Measurements from ENCODE around the gene ZNF451. TPM values are rescaled to one million over a fixed set of nuclear protein-coding genes. Genes with fewer than 3 reads are reported as not detected.

ZNF451 gene
- total RNA-seq, 1 experiment from 2014 or later = 34.5 TPM

- intact Hi-C loops (cut with micrococcal nuclease) = no loop called here
- H3K9ac ChIP-seq (ENCODE audit: low read length) = no peak overlapping the region
- H3K36me3 ChIP-seq (ENCODE audit: low read depth, low read length) = no peaks in the 10 kb centered on the region
- no peaks in the 10 kb centered on the region for H3K4me1 ChIP-seq (ENCODE audit: insufficient read depth, low read length)
- ATAC-seq = no peak
- H3K9me3 ChIP-seq (ENCODE audit: low read length) = no peaks in the 10 kb centered on the region
- no peaks in the 10 kb centered on the region for H4K20me1 ChIP-seq (ENCODE audit: low read length)
- no peak overlapping the region for H3K27ac ChIP-seq (ENCODE audit: low read length)
- no peak overlapping the region for H2AFZ ChIP-seq (ENCODE audit: low read length)
- H3F3A ChIP-seq (ENCODE audit: low read length, unreplicated experiment) = no peaks in the 10 kb centered on the region
- no TSS peak for BruUV-seq (replicated peaks)
- ChIA-PET CTCF (no interaction called here), POLR2A (ENCODE audit: unreplicated experiment) (no interaction called here)
- TF ChIP-seq CTCF (conservative IDR thresholded peaks at IDR 0.05; ENCODE audit: low read depth, low read length) (no peak), EZH2phosphoT487 (IDR thresholded peaks at IDR 0.05; ENCODE audit: borderline replicate concordance, low read length) (no peak), EZH2 (IDR thresholded peaks at IDR 0.05; ENCODE audit: low read length, unreplicated experiment) (no peak)
- no peak overlapping the region for H3K4me3 ChIP-seq (ENCODE audit: low read length)
- DNase-seq = no peak
- H3K79me2 ChIP-seq (ENCODE audit: low read length) = peaks cover 24% of the 10 kb centered on the region
- no peaks in the 10 kb centered on the region for H3K9me2 ChIP-seq (replicated peaks; ENCODE audit: low read length)
- no peaks in the 10 kb centered on the region for H3K27me3 ChIP-seq (ENCODE audit: low read length)
- H3K4me2 ChIP-seq (ENCODE audit: low read length) = no peak overlapping the region
These were observed 119.0 kb downstream of the ZNF451 start for GRCh38 chr6:57209030-57209429.

GRCh38 chr6:57210060-57210459, 120.1 kb downstream of the ZNF451 start:
- no peak overlapping the region for H2AFZ ChIP-seq (ENCODE audit: low read length)
- no peak for TF ChIP-seq EZH2phosphoT487 (IDR thresholded peaks at IDR 0.05; ENCODE audit: borderline replicate concordance, low read length)
- TF ChIP-seq CTCF (conservative IDR thresholded peaks at IDR 0.05; ENCODE audit: low read depth, low read length) = no peak
- no peak for TF ChIP-seq EZH2 (IDR thresholded peaks at IDR 0.05; ENCODE audit: low read length, unreplicated experiment)
- no peak overlapping the region for H3K4me2 ChIP-seq (ENCODE audit: low read length)
- no peaks in the 10 kb centered on the region for H3K4me1 ChIP-seq (ENCODE audit: insufficient read depth, low read length)
- H3K79me2 ChIP-seq (ENCODE audit: low read length) = peaks cover 34% of the 10 kb centered on the region
- H4K20me1 ChIP-seq (ENCODE audit: low read length) = no peaks in the 10 kb centered on the region
- H3F3A ChIP-seq (ENCODE audit: low read length, unreplicated experiment) = no peaks in the 10 kb centered on the region
- ATAC-seq = no peak
- no peaks in the 10 kb centered on the region for H3K36me3 ChIP-seq (ENCODE audit: low read depth, low read length)
- no peak for DNase-seq
- CTCF ChIA-PET = no interaction called here
- intact Hi-C loops (cut with micrococcal nuclease) = no loop called here
- no peak overlapping the region for H3K27ac ChIP-seq (ENCODE audit: low read length)
- POLR2A ChIA-PET (ENCODE audit: unreplicated experiment) = no interaction called here
- H3K9me2 ChIP-seq (replicated peaks; ENCODE audit: low read length) = no peaks in the 10 kb centered on the region
- H3K9me3 ChIP-seq (ENCODE audit: low read length) = no peaks in the 10 kb centered on the region
- H3K9ac ChIP-seq (ENCODE audit: low read length) = no peak overlapping the region
- H3K27me3 ChIP-seq (ENCODE audit: low read length) = no peaks in the 10 kb centered on the region
- no peak overlapping the region for H3K4me3 ChIP-seq (ENCODE audit: low read length)
- BruUV-seq (replicated peaks) = no TSS peak

- Histone ChIP-seq H3K36me3 (ENCODE audit: low read depth, low read length) (no peaks in the 10 kb centered on the region), H3K4me2 (ENCODE audit: low read length) (no peak overlapping the region), H4K20me1 (ENCODE audit: low read length) (no peaks in the 10 kb centered on the region), H3F3A (ENCODE audit: low read length, unreplicated experiment) (no peaks in the 10 kb centered on the region), H3K27me3 (ENCODE audit: low read length) (no peaks in the 10 kb centered on the region), H3K4me3 (ENCODE audit: low read length) (no peak overlapping the region), H3K79me2 (ENCODE audit: low read length) (peaks cover 86% of the 10 kb centered on the region), H3K9ac (ENCODE audit: low read length) (no peak overlapping the region), H3K9me3 (ENCODE audit: low read length) (no peaks in the 10 kb centered on the region), H3K27ac (ENCODE audit: low read length) (no peak overlapping the region), H2AFZ (ENCODE audit: low read length) (no peak overlapping the region), H3K4me1 (ENCODE audit: insufficient read depth, low read length) (no peaks in the 10 kb centered on the region), H3K9me2 (replicated peaks; ENCODE audit: low read length) (no peaks in the 10 kb centered on the region)
- CTCF ChIA-PET = no interaction called here
- intact Hi-C loops (cut with micrococcal nuclease) = no loop called here
- POLR2A ChIA-PET (ENCODE audit: unreplicated experiment) = no interaction called here
- BruUV-seq (replicated peaks) = no TSS peak
- TF ChIP-seq EZH2 (IDR thresholded peaks at IDR 0.05; ENCODE audit: low read length, unreplicated experiment) = no peak
- TF ChIP-seq CTCF (conservative IDR thresholded peaks at IDR 0.05; ENCODE audit: low read depth, low read length) = no peak
- no peak for TF ChIP-seq EZH2phosphoT487 (IDR thresholded peaks at IDR 0.05; ENCODE audit: borderline replicate concordance, low read length)
- DNase-seq (no peak), ATAC-seq (no peak)
These were observed 125.3 kb downstream of the ZNF451 start for GRCh38 chr6:57215260-57215659.
